Measurements from ENCODE around the gene EFHB.
A peak's percentile ranks its signal among the peaks of the same experiment; 100 is the strongest.

The EFHB gene

DNA sequence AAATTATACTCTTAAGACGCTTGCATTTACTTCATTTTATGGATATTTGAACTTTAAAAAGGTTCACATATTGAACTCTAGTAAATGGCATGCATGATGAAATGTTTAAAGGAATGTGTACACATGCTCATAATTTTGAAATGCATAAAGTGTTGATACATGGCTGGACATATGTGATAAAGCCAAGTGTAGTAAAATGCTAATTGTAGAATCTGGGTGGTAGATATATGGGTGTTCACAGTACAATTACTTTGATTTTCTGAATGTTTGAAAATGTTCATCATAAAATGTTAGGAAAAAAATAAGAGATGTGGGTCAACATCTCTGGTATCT, 4.2 kb upstream of the EFHB start:
- no peak overlapping the region for H3K4me3 ChIP-seq (ENCODE audit: low read length)
- H3K4me1 ChIP-seq (ENCODE audit: control insufficient read depth, low read depth, low read length), result no peaks in the 10 kb centered on the region
- H3K79me2 ChIP-seq (ENCODE audit: control insufficient read depth, insufficient read depth, low read length), result no peaks in the 10 kb centered on the region
- H2BK120ac ChIP-seq (ENCODE audit: low read depth, low read length), result no peak overlapping the region
- H2BK5ac ChIP-seq (ENCODE audit: low read length), result no peak overlapping the region
- no peak overlapping the region for H3K4ac ChIP-seq (ENCODE audit: low read depth, low read length)
- no peak overlapping the region for H3K23ac ChIP-seq (ENCODE audit: low read length)
- H4K5ac ChIP-seq (ENCODE audit: low read length), result no peak overlapping the region
- no peaks in the 10 kb centered on the region for H3K79me1 ChIP-seq (ENCODE audit: low read length)
- no peak overlapping the region for H3K9ac ChIP-seq (ENCODE audit: low read length)
- H3K18ac ChIP-seq (ENCODE audit: low read length), result no peak overlapping the region
- H3K56ac ChIP-seq (ENCODE audit: low read length), result no peak overlapping the region
- H3K27ac ChIP-seq (ENCODE audit: low read depth, low read length), result no peak overlapping the region
- no peak for DNase-seq
- no peak overlapping the region for H3K4me2 ChIP-seq (ENCODE audit: low read length)
- H2AK5ac ChIP-seq (ENCODE audit: low read length), result no peak overlapping the region
- H4K8ac ChIP-seq (ENCODE audit: low read depth, low read length), result no peak overlapping the region
- no peaks in the 10 kb centered on the region for H3K27me3 ChIP-seq (ENCODE audit: insufficient read depth, low read length, poor library complexity)
- WGBS (ENCODE audit: extremely low coverage, insufficient coverage, low lambda C conversion rate), result no CpG with 5 or more reads among the region's 1 CpG
- H2BK15ac ChIP-seq (replicated peaks; ENCODE audit: low read depth), result no peak overlapping the region
- no peaks in the 10 kb centered on the region for H3K36me3 ChIP-seq (ENCODE audit: control insufficient read depth, insufficient read depth, low read length)

DNA sequence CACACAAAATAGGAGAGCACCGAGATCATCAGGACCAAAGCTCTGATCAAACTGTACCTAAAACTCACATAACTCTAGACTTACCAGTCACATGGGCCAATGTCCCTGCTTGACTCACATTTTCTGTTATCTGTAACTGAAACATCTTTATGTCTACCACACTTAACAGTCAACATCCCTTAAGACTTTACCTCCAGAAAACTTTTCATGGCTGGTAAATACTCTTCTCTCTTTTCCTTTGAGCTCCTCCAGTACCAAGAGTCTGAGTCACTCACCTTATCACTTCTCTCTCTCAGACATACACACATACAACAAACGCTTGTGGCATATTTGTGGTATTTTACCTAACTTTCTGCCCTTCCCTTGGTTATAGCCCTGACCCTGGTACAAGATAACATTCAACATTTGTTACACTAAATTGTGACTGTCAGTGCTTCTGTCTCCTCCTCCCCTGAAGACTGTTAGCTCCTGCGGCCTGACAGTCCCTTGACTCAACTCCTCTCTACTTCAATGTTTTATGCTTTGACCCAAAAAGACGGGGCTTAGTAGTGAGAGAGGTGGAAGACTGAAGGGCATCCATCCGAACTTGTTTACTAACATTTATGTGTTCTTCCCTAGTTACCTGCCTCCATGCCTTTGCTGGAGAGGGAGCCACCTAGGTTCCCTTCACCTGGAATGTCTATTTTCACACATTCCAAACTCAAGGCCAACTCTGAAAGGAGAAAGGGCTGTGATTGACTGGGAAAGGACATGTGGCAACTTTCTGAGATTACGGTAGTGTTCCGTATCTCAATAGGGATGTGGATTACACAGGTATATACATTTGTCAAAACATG, 3.7 kb upstream of the EFHB start:
- Histone ChIP-seq H3K79me1 (ENCODE audit: low read length) (no peaks in the 10 kb centered on the region), H2AK5ac (ENCODE audit: low read length) (no peak overlapping the region), H3K27me3 (ENCODE audit: insufficient read depth, low read length, poor library complexity) (no peaks in the 10 kb centered on the region), H3K27ac (ENCODE audit: low read depth, low read length) (no peak overlapping the region), H3K23ac (ENCODE audit: low read length) (no peak overlapping the region), H3K56ac (ENCODE audit: low read length) (no peak overlapping the region), H4K5ac (ENCODE audit: low read length) (no peak overlapping the region), H3K18ac (ENCODE audit: low read length) (no peak overlapping the region), H3K79me2 (ENCODE audit: control insufficient read depth, insufficient read depth, low read length) (no peaks in the 10 kb centered on the region), H3K4me3 (ENCODE audit: low read length) (no peak overlapping the region), H4K8ac (ENCODE audit: low read depth, low read length) (no peak overlapping the region), H3K4ac (ENCODE audit: low read depth, low read length) (no peak overlapping the region), H3K4me2 (ENCODE audit: low read length) (no peak overlapping the region), H2BK15ac (replicated peaks; ENCODE audit: low read depth) (no peak overlapping the region), H3K4me1 (ENCODE audit: control insufficient read depth, low read depth, low read length) (no peaks in the 10 kb centered on the region), H3K9ac (ENCODE audit: low read length) (no peak overlapping the region), H2BK120ac (ENCODE audit: low read depth, low read length) (no peak overlapping the region), H3K36me3 (ENCODE audit: control insufficient read depth, insufficient read depth, low read length) (no peaks in the 10 kb centered on the region), H2BK5ac (ENCODE audit: low read length) (no peak overlapping the region)
- WGBS (ENCODE audit: extremely low coverage, insufficient coverage, low lambda C conversion rate), result no CpG with 5 or more reads among the region's 7 CpGs
- peak; percentile 44 for DNase-seq

DNA sequence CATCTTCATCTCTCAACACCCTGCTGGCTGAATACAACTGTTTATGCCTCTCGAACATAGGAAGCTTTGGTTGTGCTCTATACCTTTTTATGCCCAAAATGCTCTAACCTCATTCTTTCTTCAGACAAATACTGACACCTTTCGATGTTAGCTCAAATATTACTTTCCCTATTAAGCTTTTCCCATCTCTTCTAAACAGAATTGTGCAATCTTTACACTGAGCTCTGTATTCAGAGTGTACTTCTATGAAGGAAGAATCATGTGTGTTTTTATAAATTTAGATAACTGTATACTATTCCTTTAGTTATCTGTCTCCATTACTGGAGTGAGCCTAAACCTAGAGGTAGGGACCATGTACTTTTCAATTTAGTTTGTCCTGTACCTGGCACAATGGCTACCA, 1.6 kb downstream of the EFHB start:
- Histone ChIP-seq H3K18ac (ENCODE audit: low read length) (no peak overlapping the region), H3K79me2 (ENCODE audit: control insufficient read depth, insufficient read depth, low read length) (no peaks in the 10 kb centered on the region), H3K4ac (ENCODE audit: low read depth, low read length) (no peak overlapping the region), H3K27ac (ENCODE audit: low read depth, low read length) (no peak overlapping the region), H4K8ac (ENCODE audit: low read depth, low read length) (no peak overlapping the region), H3K36me3 (ENCODE audit: control insufficient read depth, insufficient read depth, low read length) (no peaks in the 10 kb centered on the region), H3K4me3 (ENCODE audit: low read length) (no peak overlapping the region), H2BK15ac (replicated peaks; ENCODE audit: low read depth) (no peak overlapping the region), H3K27me3 (ENCODE audit: insufficient read depth, low read length, poor library complexity) (no peaks in the 10 kb centered on the region), H3K23ac (ENCODE audit: low read length) (no peak overlapping the region), H3K4me2 (ENCODE audit: low read length) (no peak overlapping the region), H4K5ac (ENCODE audit: low read length) (no peak overlapping the region), H3K4me1 (ENCODE audit: control insufficient read depth, low read depth, low read length) (no peaks in the 10 kb centered on the region), H2BK5ac (ENCODE audit: low read length) (no peak overlapping the region), H3K79me1 (ENCODE audit: low read length) (no peaks in the 10 kb centered on the region), H3K9ac (ENCODE audit: low read length) (no peak overlapping the region), H2BK120ac (ENCODE audit: low read depth, low read length) (no peak overlapping the region), H2AK5ac (ENCODE audit: low read length) (no peak overlapping the region), H3K56ac (ENCODE audit: low read length) (no peak overlapping the region)
- DNase-seq, result no peak
- no CpG with 5 or more reads among the region's 2 CpGs for WGBS (ENCODE audit: extremely low coverage, insufficient coverage, low lambda C conversion rate)

DNA sequence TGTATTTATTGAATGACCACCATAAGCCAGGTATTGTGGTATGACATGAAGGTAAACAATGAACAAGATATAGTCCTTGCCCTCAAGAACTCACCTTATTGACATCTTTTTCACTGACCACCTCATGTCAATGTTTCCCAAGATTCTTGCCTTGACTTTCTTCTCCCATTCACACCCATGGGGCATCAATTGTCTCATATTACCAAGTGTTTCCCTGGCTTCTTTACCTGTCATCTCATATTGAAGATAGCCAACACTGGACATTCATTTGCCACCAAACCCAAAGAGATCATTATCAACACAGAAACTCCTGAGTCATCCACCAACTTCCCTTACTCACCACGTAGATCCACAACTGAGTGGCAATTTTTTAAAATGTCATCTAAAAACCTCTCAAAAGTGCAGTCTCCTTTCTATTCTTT, 2.2 kb downstream of the EFHB start:
- H4K5ac ChIP-seq (ENCODE audit: low read length), result no peak overlapping the region

DNA sequence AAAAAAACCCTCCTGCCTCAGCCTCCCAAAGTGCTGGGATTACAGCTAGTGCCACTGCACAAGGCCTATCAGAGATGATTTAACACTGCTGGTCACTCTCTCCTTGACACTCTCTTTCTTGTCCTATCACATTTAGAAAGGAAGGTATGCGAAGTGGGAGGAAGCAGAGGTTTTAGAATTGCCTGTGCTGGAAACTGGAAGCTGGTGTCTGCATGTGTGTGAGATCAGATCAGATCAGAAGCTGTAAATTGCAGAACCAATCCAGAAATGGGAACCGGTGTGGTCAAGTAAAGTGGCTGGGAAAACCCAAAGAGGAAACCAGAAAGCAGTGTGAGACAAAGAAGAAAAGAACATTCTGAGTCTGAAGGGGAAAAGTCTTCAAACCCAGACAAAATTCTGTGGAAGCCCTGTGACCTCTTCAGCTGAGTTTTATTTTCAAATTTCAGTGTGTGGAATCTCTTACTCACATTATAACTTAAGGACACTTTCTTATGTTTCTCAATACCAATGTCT, 2.8 kb downstream of the EFHB start:
- no peak overlapping the region for H3K56ac ChIP-seq (ENCODE audit: low read length)
- H3K4me2 ChIP-seq (ENCODE audit: low read length), result no peak overlapping the region
- H2BK15ac ChIP-seq (replicated peaks; ENCODE audit: low read depth), result no peak overlapping the region
- no peak overlapping the region for H3K18ac ChIP-seq (ENCODE audit: low read length)
- no peak overlapping the region for H2BK120ac ChIP-seq (ENCODE audit: low read depth, low read length)
- H3K4ac ChIP-seq (ENCODE audit: low read depth, low read length), result no peak overlapping the region
- no peaks in the 10 kb centered on the region for H3K27me3 ChIP-seq (ENCODE audit: insufficient read depth, low read length, poor library complexity)
- no CpG with 5 or more reads among the region's 2 CpGs for WGBS (ENCODE audit: extremely low coverage, insufficient coverage, low lambda C conversion rate)
- H3K23ac ChIP-seq (ENCODE audit: low read length), result no peak overlapping the region
- H3K79me2 ChIP-seq (ENCODE audit: control insufficient read depth, insufficient read depth, low read length), result no peaks in the 10 kb centered on the region
- no peak overlapping the region for H3K27ac ChIP-seq (ENCODE audit: low read depth, low read length)
- no peak overlapping the region for H2BK5ac ChIP-seq (ENCODE audit: low read length)
- H3K79me1 ChIP-seq (ENCODE audit: low read length), result no peaks in the 10 kb centered on the region
- no peak for DNase-seq
- no peaks in the 10 kb centered on the region for H3K36me3 ChIP-seq (ENCODE audit: control insufficient read depth, insufficient read depth, low read length)
- no peak overlapping the region for H4K8ac ChIP-seq (ENCODE audit: low read depth, low read length)
- H3K4me3 ChIP-seq (ENCODE audit: low read length), result no peak overlapping the region
- no peak overlapping the region for H4K5ac ChIP-seq (ENCODE audit: low read length)
- no peak overlapping the region for H3K9ac ChIP-seq (ENCODE audit: low read length)
- no peak overlapping the region for H2AK5ac ChIP-seq (ENCODE audit: low read length)
- no peaks in the 10 kb centered on the region for H3K4me1 ChIP-seq (ENCODE audit: control insufficient read depth, low read depth, low read length)

More for the DNA sequence above, 2.2 kb downstream of the EFHB start:
- Histone ChIP-seq H3K18ac (ENCODE audit: low read length) (no peak overlapping the region), H2BK15ac (replicated peaks; ENCODE audit: low read depth) (no peak overlapping the region), H2AK5ac (ENCODE audit: low read length) (no peak overlapping the region), H4K8ac (ENCODE audit: low read depth, low read length) (no peak overlapping the region), H3K27ac (ENCODE audit: low read depth, low read length) (no peak overlapping the region), H3K23ac (ENCODE audit: low read length) (no peak overlapping the region), H3K79me1 (ENCODE audit: low read length) (no peaks in the 10 kb centered on the region), H2BK5ac (ENCODE audit: low read length) (no peak overlapping the region), H3K4ac (ENCODE audit: low read depth, low read length) (no peak overlapping the region), H3K36me3 (ENCODE audit: control insufficient read depth, insufficient read depth, low read length) (no peaks in the 10 kb centered on the region), H3K4me2 (ENCODE audit: low read length) (no peak overlapping the region), H3K56ac (ENCODE audit: low read length) (no peak overlapping the region), H3K4me3 (ENCODE audit: low read length) (no peak overlapping the region), H3K4me1 (ENCODE audit: control insufficient read depth, low read depth, low read length) (no peaks in the 10 kb centered on the region), H2BK120ac (ENCODE audit: low read depth, low read length) (no peak overlapping the region), H3K27me3 (ENCODE audit: insufficient read depth, low read length, poor library complexity) (no peaks in the 10 kb centered on the region), H3K9ac (ENCODE audit: low read length) (no peak overlapping the region), H3K79me2 (ENCODE audit: control insufficient read depth, insufficient read depth, low read length) (no peaks in the 10 kb centered on the region)
- no peak for DNase-seq
- no CpG with 5 or more reads among the region's 1 CpG for WGBS (ENCODE audit: extremely low coverage, insufficient coverage, low lambda C conversion rate)

All from mesendoderm (in vitro differentiated cells).